ENCODE results near the gene FSD1.

GRCh38 chr19:4316956-4317355, 12.6 kb downstream of the FSD1 start:
- TF ChIP-seq, protein P1, sequence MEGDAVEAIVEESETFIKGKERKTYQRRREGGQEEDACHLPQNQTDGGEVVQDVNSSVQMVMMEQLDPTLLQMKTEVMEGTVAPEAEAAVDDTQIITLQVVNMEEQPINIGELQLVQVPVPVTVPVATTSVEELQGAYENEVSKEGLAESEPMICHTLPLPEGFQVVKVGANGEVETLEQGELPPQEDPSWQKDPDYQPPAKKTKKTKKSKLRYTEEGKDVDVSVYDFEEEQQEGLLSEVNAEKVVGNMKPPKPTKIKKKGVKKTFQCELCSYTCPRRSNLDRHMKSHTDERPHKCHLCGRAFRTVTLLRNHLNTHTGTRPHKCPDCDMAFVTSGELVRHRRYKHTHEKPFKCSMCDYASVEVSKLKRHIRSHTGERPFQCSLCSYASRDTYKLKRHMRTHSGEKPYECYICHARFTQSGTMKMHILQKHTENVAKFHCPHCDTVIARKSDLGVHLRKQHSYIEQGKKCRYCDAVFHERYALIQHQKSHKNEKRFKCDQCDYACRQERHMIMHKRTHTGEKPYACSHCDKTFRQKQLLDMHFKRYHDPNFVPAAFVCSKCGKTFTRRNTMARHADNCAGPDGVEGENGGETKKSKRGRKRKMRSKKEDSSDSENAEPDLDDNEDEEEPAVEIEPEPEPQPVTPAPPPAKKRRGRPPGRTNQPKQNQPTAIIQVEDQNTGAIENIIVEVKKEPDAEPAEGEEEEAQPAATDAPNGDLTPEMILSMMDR (conservative IDR thresholded peaks at IDR 0.05) = no peak
- no peak for TF ChIP-seq ZFX (IDR thresholded peaks at IDR 0.05)

Measured in C4-2B (cell line).